Measurements from ENCODE around the gene SLC35D2. TPM values are rescaled to one million over a fixed set of nuclear protein-coding genes. Genes with fewer than 3 reads are reported as not detected.
A peak's percentile ranks its signal among the peaks of the same experiment; 100 is the strongest.
"Not testable (repeated sequence)": the region's sequence is repeated elsewhere in the genome, so short reads cannot be mapped to it uniquely, and the experiment has no call there.

The SLC35D2 gene
- total RNA-seq, 2 donors from 2014 or later: 90.5 to 94.6 TPM

DNA sequence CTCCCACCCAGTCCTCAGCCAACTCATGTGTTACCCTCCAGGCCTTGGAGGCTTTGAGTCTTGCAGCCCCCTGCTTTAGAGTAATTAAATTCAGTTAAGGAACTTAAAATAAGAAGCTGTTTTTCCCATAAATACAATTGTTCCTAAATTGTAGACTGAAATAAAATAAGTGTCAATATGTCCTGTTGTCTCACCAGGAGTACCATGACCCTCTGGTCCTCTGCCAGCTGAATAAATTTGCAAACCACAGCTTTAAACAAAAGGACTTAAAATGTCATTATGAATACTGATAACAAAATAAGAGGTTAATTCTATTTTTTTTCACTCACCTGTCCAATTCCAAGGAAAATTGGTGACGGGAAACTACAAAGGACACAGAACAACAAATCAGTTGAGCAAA lies 15.6 kb downstream of the SLC35D2 start:
- no peak for ATAC-seq
- no peak for DNase-seq
- intact Hi-C loops (cut with DNase I, micrococcal nuclease): no loop called here

DNA sequence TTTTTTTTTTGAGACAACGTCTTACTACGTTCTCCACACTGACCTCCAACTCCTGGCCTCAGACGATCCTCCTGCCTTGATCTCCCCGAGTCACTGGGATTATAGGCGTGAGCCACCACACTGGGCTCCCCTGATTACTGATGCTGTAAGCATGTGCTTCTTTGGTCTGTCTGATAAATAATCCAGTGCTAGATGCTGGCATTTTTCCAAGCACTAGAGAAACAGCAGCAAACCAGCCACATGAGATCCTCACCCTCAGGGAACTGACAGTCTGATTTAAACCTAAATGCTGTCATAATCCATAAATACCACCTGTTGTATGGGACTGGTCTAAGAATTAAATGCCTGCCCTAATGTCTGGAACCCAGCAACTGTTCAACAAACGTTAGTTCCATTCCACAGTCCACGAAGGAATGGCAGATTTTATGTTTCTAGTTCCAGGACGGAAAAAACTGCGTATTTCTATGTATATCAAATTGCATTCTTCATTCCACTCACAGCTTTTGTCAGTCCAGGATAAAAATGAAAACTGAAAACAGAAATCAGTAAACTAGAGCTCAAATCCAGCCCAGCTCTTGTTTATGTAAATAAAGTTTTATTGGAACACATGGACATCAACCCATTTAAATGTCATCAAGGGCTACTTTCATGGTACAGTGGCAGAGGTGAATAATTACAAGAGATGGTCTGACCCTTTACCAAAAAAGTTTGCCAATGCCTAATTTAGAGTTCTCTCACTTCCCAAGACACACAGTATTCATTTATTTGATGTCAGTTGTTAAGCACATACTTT lies 20.1 kb downstream of the SLC35D2 start:
- DNase-seq (no peak), ATAC-seq (no peak)
- intact Hi-C loops (cut with DNase I, micrococcal nuclease): no loop called here

DNA sequence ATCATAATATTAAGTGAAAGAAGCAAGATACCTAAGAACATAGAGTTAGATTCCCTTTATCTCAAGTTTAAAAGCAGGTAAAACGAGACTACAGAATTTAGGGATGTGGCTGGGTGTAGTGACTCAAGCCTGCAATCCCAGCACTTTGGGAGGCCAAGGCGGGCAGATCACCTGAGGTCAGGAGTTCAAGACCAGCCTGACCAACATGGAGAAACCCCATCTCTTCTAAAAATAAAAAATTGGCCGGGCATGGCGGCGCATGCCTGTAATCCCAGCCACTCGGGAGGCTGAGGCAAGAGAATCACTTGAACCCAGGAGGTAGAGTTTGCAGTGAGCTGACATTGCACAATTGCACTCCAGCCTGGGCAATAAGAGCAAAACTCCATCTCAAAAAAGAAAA lies 21.4 kb downstream of the SLC35D2 start:
- intact Hi-C loops (cut with DNase I, micrococcal nuclease); ATAC-seq; DNase-seq: not testable (repeated sequence)

DNA sequence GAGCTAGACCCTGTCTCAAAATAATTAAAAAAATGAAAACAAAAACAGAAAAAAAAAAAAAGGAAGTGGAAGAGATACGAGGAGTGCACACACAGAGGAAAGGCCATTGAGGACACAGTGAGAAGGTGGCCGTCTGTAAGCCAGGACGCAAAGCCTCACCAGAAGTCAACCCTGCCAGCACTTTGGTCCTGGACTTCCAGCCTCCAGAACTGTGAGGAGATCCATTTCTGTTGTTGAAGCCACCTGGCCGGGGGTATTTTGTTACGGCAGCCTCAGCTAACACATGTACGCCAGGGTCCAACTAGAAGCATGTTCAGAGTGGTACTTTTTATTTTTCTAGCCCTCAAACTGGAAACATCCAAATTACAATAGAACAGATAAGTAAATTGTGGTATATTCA lies 21.8 kb downstream of the SLC35D2 start:
- ATAC-seq: no peak
- no peak for DNase-seq
- intact Hi-C loops (cut with DNase I, micrococcal nuclease): no loop called here

DNA sequence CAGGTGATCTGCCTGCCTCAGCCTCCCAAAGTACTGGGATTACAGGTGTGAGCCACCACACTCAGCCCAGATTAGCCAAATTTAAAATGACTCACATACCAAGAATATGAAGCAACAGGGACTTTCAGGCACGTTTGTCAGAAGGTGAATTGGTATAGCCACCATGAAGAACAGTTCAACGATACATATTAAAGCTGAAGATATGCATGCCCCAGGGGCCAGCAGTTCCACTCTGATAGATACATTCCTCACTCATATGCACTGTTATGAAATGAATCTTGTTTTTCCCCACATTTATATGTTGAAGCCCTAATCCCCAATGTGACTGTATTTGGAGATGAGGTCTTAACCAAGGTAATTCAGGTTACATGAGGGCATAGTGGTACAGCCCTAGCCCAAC lies 22.5 kb downstream of the SLC35D2 start:
- DNase-seq (no peak), ATAC-seq (no peak)
- intact Hi-C loops (cut with DNase I, micrococcal nuclease): no loop called here

DNA sequence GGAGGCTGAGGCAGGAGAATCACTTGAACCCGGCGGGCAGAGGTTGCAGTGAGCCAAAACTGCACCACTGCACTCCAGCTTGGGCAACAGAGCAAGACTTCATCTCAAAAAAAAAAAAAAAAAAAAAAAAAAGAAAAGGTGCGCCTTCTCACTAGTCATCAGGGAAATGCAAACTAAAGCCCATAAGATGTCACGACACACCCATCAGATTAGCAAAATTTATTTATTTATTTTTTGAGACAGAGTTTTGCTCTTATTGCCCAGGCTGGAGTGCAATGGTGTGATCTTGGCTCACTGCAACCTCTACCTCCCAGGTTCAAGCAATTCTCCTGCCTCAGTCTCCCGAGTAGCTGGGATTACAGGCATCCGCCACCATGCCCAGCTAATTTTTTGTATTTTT lies 23.0 kb downstream of the SLC35D2 start:
- ATAC-seq; DNase-seq; intact Hi-C loops (cut with DNase I, micrococcal nuclease): not testable (repeated sequence)

DNA sequence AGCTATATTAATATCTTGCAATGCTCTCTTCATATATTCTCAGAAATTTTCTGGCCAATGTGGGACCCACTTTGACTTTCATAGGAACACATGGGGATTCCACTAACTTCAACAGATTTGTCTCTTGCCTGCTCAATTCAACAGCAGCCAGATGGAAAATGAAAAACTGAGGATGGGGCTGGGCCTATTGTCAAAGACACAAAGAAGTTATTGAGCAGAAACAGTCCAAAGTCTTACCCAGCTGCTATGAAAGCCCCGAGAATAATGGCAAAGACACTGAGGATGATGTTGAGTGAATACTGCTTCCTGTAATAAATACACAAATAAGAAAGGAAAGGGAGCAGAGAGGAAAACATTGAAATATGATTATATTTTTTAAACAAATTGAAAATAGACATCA lies 32.6 kb downstream of the SLC35D2 start:
- intact Hi-C loops (cut with DNase I, micrococcal nuclease): no loop called here
- ATAC-seq (no peak), DNase-seq (no peak)

DNA sequence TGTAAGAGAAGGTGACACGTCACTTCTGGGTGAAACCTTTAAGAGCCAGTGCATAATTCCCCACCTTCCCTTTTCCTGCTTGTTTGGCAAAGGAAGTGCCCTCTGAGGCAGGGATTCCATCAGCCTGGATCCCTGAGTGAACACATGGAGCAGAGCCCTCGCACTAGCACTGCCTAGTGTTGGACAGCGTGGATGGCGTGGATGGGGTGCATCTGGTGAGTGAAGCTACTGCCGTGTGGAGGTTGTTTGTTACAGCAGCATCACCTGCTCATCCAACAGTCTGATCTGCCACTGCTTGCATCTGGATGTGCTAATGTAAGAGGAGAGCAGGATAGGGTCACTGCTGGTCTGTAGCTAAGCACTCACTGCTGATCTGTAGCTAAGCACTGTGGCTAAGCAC lies 35.2 kb downstream of the SLC35D2 start:
- ATAC-seq (no peak), DNase-seq (no peak)
- intact Hi-C loops (cut with DNase I, micrococcal nuclease): no loop called here

DNA sequence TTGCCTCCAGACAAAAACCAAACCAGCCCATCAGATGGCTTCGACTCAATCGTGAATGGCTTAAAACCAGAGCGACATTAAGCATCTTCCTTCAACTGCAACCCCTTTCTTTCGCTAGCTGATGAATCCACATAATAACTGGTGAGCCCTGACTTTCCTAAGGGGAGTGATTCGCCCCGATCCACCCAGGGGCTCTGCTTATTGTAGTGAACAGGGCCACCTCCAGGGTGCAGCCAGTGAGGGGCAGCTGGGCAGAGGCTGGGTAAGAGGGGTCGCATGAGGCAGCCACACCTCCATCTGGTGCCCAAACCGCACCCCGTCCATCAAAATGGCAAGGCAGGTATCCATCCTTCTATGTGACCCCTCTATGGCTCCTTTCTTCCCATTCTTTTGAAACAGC lies 38.0 kb downstream of the SLC35D2 start:
- no peak for DNase-seq
- intact Hi-C loops (cut with DNase I, micrococcal nuclease): no loop called here
- ATAC-seq: no peak

DNA sequence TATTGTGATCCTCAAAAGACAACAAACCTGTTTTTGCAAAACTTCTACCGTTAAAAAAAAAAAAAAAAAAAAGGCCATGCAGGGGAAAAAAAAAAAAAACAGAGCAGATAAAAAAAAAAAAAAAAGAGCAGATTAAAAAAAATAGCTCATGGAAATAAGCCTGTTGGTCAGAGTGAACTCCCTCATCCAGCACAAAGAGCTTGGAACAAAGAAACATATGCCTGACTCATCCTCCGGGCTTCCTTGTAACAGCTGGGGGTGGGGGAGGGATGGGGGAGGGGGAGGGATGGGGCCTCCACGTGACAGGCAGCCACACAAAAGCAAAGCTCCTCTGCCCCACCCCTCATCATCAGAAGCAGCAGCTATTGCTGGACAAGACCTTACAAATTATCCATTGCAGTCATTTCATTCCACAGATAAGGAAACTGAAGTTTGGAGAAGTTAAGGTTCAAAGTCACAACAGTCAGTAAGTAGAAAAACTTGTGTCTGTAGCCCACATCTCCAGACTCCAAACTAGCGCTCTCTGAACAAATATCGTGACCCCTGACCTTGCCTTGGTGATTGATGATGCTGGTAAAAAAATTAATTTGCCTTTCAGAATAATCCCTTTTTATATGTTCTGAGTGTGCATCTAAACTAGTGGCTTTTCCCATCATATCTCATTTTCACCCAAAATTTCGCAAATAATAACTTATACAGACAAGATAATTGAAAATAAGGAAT lies 38.9 kb downstream of the SLC35D2 start:
- ATAC-seq (peak; percentile 80), DNase-seq (peak; percentile 37 to 68)
- intact Hi-C loops (cut with DNase I, micrococcal nuclease): no loop called here

DNA sequence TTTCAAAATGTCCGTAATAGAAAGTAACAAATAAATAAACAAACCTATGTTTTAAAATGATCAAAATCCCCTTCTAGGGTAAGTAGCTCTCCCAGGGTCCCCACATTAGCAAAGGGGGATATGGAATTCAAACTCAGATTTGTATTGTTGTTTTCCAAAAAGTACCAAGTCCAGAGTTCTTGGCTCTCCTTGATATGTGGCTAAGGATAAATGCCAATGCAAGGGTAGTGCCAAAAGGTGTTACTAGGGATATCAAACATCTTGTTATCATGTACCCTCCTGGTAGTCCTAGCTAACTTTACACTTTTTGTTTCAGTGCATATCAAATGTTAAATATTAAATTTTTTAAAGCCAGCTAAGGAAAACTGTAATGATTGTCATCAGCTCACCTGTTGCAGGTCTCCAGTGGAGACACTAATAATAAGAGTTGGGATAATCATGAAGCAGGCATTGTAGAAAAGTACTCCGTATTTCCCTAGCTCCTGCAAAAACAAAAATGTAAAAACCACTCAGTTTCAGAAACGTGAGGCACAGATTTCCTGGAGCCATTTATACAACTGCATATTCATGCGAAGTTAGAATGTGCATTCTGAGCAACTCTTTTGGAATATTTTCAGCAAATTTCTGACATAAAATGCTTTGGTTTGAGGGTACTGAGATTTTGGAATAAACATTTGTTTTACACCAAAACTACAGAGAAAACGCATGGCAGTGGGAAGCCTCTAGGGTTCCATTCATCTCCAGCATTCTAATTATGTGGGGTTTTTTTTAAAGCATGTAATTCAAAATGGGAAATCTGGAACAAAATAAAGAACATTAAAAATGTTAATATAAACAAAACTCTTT lies 39.8 kb downstream of the SLC35D2 start:
- ATAC-seq: no peak
- intact Hi-C loops (cut with DNase I, micrococcal nuclease): no loop called here
- DNase-seq: no peak

DNA sequence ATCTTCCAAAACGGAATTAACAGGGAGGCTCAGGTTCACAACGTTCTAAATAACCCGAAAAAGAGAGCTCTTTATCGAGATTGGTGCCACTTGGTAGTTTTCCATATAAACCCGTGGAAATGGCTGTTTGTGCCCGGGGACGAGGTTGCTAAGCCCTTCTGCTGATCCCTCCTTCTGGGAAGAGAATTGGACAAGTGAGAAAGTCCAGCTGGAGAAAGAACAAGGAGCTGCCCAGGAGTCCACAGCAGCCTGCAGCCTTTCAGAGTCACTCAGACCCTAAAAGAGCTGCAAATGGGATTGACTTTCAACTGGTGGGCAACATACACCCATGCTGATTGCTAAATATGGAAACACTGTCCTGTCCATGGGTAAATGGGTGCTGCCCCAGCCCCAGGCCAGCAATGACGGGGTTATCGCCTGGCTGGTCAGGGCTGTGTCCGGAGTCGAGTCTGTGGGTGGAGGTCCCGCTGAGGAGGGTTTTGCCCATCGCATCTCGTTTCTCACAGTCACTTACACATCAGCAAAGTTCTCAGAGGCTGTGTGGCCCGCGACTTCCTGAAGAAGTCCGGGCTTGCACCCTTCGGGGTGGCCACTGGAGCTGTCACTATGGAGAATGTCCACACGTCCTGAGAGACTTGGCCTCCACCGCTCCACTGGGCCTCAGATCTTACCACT lies 40.8 kb downstream of the SLC35D2 start:
- no peak for ATAC-seq
- no peak for DNase-seq
- intact Hi-C loops (cut with DNase I, micrococcal nuclease): no loop called here

DNA sequence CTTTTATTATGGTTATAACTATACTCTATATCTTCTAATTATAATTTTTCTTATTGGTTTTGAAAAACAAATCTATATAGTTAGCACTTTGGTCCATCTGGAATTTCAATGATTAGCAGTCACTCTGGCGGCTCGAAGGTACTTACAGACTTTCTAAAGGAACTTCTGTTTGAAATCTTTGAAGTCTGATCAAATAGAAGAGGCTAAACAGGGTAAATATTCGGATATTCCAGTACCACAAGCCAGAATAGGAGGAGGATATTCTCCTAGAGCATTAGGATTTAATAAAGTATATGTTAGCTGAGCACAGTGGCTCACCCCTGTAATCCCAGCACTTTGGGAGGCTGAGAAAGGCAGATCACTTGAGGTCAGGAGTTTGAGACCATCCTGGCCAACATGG lies 42.8 kb downstream of the SLC35D2 start:
- intact Hi-C loops (cut with DNase I, micrococcal nuclease): no loop called here
- ATAC-seq (no peak), DNase-seq (no peak)

DNA sequence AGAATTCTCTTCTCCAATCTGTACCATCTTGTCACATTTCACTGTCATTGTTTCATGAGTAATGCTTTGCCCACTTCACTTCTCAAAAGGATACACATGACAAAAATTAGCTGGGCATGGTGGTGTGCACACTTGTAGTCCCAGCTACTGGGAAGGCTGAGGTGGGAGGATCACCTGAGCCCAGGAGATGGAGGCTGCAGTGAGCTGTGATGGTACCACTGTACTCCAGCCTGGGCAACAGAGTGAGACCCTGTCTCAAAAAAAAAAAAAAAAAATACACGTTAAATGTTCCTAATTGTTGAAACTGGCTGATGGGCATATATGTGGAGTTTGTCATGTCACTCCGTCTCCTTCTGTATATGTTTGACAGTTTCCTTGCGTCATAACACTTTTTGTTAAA lies 45.2 kb downstream of the SLC35D2 start:
- DNase-seq: no peak
- no peak for ATAC-seq
- intact Hi-C loops (cut with DNase I, micrococcal nuclease): no loop called here

DNA sequence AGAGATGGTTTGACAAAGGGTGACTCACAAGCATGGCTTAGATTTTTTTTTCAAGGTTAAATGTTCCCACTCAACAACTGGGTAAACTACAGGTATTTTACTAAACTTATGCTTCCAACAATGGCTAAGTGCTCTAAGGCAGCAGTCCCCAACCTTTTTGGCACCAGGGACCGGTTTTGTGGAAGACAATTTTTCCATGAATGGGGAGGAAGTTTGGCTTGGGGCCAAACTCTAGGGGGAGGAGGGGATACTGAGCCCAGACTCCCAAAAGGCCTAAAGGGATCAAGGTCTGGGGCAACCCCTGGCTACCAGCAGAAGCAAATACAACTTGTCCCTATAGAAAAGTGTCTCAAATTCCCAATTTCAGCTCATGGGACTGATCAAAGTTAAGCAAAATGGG lies 49.6 kb downstream of the SLC35D2 start:
- DNase-seq: no peak
- no peak for ATAC-seq
- intact Hi-C loops (cut with DNase I, micrococcal nuclease): no loop called here

DNA sequence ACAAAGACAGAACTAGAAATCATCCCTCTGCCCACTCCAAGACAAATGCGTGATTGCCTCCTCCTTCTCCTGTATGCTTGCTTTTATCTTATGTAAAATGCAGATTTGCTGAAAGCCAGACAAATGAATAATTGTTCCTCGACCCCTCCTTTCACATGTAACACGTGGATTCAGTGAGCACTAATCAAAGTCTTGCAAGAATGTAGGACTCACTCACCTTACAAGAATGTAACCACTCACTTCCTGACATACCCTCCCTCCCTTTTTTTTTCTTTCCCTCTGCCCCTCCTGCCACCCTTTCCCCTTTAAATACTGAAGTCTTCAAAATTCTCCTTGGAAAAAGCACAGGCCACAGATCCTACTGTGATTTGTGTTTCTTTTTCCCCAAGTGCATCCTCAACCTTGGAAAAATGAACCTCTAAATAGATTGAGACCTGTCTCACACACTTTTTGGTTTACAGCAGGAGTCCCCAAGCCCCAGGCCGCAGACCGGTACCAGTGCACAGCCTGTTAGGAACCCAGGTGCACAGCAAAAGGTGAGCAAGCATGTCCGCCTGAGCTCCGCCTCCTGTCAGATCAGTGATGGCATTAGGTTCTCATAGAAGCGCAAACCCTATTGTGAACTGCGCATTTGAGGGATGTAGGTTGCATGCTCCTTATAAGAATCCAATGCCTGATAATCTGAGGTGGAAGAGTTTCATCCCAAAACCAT lies 52.1 kb downstream of the SLC35D2 start:
- no peak for DNase-seq
- intact Hi-C loops (cut with DNase I, micrococcal nuclease): no loop called here
- ATAC-seq: no peak

DNA sequence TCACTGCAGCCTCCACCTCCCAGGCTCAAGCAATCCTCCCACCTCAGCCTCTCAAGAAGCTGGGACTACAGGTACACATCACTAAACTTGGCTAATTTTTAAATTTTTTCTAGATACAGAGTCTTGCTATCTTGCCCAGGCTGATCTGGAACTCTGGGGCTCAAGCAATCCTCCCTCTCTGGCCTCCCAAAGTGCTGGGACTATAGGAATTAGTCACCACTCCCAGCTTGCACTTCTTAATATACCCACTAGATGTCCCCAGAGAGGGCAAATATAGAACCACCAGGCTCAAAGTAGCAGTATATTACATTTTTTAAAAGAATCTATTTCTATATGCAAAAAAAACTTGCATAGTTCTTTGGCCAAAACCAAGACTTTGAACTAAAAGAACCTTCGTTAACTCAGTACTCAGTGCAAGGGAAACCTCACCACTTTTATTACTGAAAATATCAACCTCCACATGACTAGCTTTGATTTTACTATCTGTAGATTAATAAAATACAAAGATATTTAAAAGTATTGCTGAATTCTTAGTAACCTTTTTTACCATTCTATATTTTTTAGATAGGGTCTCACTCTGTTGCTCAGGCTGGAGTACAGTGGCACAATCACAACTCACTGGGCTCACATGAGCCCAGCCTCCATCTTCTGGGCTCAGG lies 55.7 kb downstream of the SLC35D2 start:
- intact Hi-C loops (cut with DNase I, micrococcal nuclease): loop anchor here in 1 of 2 donors (5.0 kb wide), 1 partner anchor 339 kb away; no protein-coding TSS in a partner anchor
- peak in 1 of 2 donors; percentile 48 for DNase-seq
- peak; percentile 77 for ATAC-seq

DNA sequence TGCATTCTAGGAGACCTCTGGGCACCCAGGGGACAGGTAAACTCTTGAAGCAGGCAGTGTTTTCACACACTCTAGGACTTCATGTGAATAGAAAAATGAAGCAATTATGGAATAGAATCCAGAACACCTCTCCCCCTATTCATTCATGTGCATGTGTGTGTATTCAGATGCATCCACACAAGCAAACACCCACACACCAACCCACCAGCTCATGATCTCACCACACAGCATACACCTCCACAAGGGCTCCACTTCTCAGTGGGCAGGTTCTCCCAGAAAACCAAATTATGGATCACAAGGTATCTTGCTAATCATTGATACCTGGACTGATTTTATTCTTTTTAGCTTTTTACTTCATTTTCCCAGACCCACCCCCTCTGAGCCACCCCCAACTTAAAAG lies 60.3 kb downstream of the SLC35D2 start:
- DNase-seq (no peak), ATAC-seq (no peak)
- intact Hi-C loops (cut with DNase I, micrococcal nuclease): no loop called here

All from left colon (tissue), 2 donors.